H9 (cell line): ENCODE results near the gene GFI1. TPM values are rescaled to one million over a fixed set of nuclear protein-coding genes. Genes with fewer than 3 reads are reported as not detected.

Experiments used
- DNase-seq: peaks from one replicate; pipeline ENCODE4 v3.0.0-alpha.2; 2017
- H2AFZ ChIP-seq: one replicate; pipeline ENCODE4 v1.6.1; 2013; ENCODE audit warnings: mild to moderate bottlenecking, low read length, control low read depth, moderate library complexity
- H2AK5ac ChIP-seq: 2 replicates; pipeline ENCODE4 v1.6.1; 2013; ENCODE audit warnings: low read length, control low read depth, mixed read lengths; ENCODE audit not compliant: insufficient read length
- H2BK120ac ChIP-seq: one replicate; pipeline ENCODE4 v1.6.1; 2013; ENCODE audit warnings: low read depth, mild to moderate bottlenecking, low read length, control low read depth, inconsistent platforms; ENCODE audit not compliant: poor library complexity, severe bottlenecking
- H2BK12ac ChIP-seq: 2 replicates; pipeline ENCODE4 v1.6.1; 2013; ENCODE audit warnings: low read length, control low read depth, mixed read lengths, low read depth; ENCODE audit not compliant: insufficient read length
- H2BK15ac ChIP-seq: 2 replicates; pipeline ENCODE4 v1.6.1; 2013; ENCODE audit warnings: low read depth, low read length, control low read depth
- H2BK20ac ChIP-seq: one replicate; pipeline ENCODE4 v1.6.1; 2013; ENCODE audit warnings: low read depth, mild to moderate bottlenecking, low read length, control low read depth, inconsistent platforms; ENCODE audit not compliant: poor library complexity, severe bottlenecking
- H2BK5ac ChIP-seq: 2 replicates; pipeline ENCODE4 v1.6.1; 2013; ENCODE audit warnings: low read length, control low read depth, mixed read lengths; ENCODE audit not compliant: insufficient read length
- H3K14ac ChIP-seq: 2 replicates; pipeline ENCODE4 v1.6.1; 2013; ENCODE audit warnings: low read length, control low read depth; ENCODE audit not compliant: insufficient read depth
- H3K18ac ChIP-seq: 2 replicates; pipeline ENCODE4 v1.6.1; 2013; ENCODE audit warnings: low read depth, mild to moderate bottlenecking, mixed read lengths, low read length, control low read depth; ENCODE audit not compliant: insufficient read length
- H3K23ac ChIP-seq: 2 replicates; pipeline ENCODE4 v1.6.1; 2013; ENCODE audit warnings: low read length, control low read depth, mixed read lengths, low read depth; ENCODE audit not compliant: insufficient read length
- H3K23me2 ChIP-seq: 2 replicates; pipeline ENCODE4 v1.6.1; 2013; ENCODE audit warnings: low read depth, mild to moderate bottlenecking, mixed read lengths, low read length, control low read depth; ENCODE audit not compliant: insufficient read length, poor library complexity, severe bottlenecking
- H3K27ac ChIP-seq: 2 replicates; pipeline ENCODE4 v1.5.1; 2013; ENCODE audit warnings: low read length, control low read depth, mixed read lengths, low read depth; ENCODE audit not compliant: insufficient read length
- H3K27me3 ChIP-seq: 2 replicates; pipeline ENCODE4 v1.6.1; 2013; ENCODE audit warnings: low read length, control low read depth, inconsistent platforms; ENCODE audit not compliant: insufficient read depth
- H3K4ac ChIP-seq: 2 replicates; pipeline ENCODE4 v1.6.1; 2013; ENCODE audit warnings: low read depth, mild to moderate bottlenecking, control low read depth, inconsistent platforms, low read length, moderate library complexity
- H3K4me1 ChIP-seq: 2 replicates; pipeline ENCODE4 v1.6.1; 2013; ENCODE audit warnings: low read length, control low read depth, inconsistent platforms; ENCODE audit not compliant: insufficient read depth
- H3K4me2 ChIP-seq: 2 replicates; pipeline ENCODE4 v1.6.1; 2013; ENCODE audit warnings: low read length, control low read depth, mixed read lengths; ENCODE audit not compliant: insufficient read length, insufficient read depth
- H3K56ac ChIP-seq: 2 replicates; pipeline ENCODE4 v1.6.1; 2013; ENCODE audit warnings: low read depth, mild to moderate bottlenecking, mixed read lengths, low read length, control low read depth; ENCODE audit not compliant: insufficient read length
- H3K79me1 ChIP-seq: 2 replicates; pipeline ENCODE4 v1.6.1; 2013; ENCODE audit warnings: low read depth, mild to moderate bottlenecking, moderate library complexity, low read length, control low read depth, inconsistent platforms; ENCODE audit not compliant: insufficient read depth, poor library complexity, severe bottlenecking
- H3K79me2 ChIP-seq: 2 replicates; pipeline ENCODE4 v1.6.1; 2013; ENCODE audit warnings: low read length, control low read depth, inconsistent platforms; ENCODE audit not compliant: insufficient read depth
- H3K9ac ChIP-seq: 2 replicates; pipeline ENCODE4 v1.6.1; 2013; ENCODE audit warnings: low read length, control low read depth, mixed read lengths; ENCODE audit not compliant: insufficient read length; ENCODE audit errors: extremely low read depth
- H3K9me3 ChIP-seq: one replicate; pipeline ENCODE4 v1.6.1; 2013; ENCODE audit warnings: low read depth, low read length, inconsistent platforms; ENCODE audit not compliant: control insufficient read depth
- H3T11ph ChIP-seq: one replicate; pipeline ENCODE4 v1.6.1; 2013; ENCODE audit warnings: mild to moderate bottlenecking, low read length, control low read depth, inconsistent platforms
- H4K20me1 ChIP-seq: one replicate; pipeline ENCODE4 v1.6.1; 2013; ENCODE audit not compliant: control insufficient read depth, insufficient read length, insufficient read depth
- H4K5ac ChIP-seq: 2 replicates; pipeline ENCODE4 v1.6.1; 2013; ENCODE audit warnings: low read depth, mild to moderate bottlenecking, mixed read lengths, low read length, control low read depth; ENCODE audit not compliant: insufficient read length
- H4K8ac ChIP-seq: replicated peaks from 2 replicates; pipeline ENCODE4 v1.6.1; 2013; ENCODE audit warnings: low read length, control low read depth, mixed read lengths, low read depth; ENCODE audit not compliant: insufficient read length
- H4K91ac ChIP-seq: 2 replicates; pipeline ENCODE4 v1.6.1; 2013; ENCODE audit warnings: low read depth, mild to moderate bottlenecking, moderate library complexity, mixed read lengths, low read length, control low read depth; ENCODE audit not compliant: insufficient read length
- H3K27ac Mint-ChIP-seq, 3 experiments: 2 replicates in 2 of 3; 3 replicates in 1 of 3; pipeline ENCODE4 v1.8.0; 2020 to 2021; ENCODE audit warnings: mixed read lengths in 3 of 3, mild to moderate bottlenecking in 1 of 3, moderate library complexity in 1 of 3
- H3K27me3 Mint-ChIP-seq: 2 replicates; pipeline ENCODE4 v1.8.0; 2021; ENCODE audit warnings: low read depth, mild to moderate bottlenecking, moderate library complexity, mixed read lengths
- H3K36me3 Mint-ChIP-seq, 3 experiments: 2 replicates in 2 of 3; 3 replicates in 1 of 3; pipeline ENCODE4 v1.8.0; 2020 to 2021; ENCODE audit warnings: low read depth in 3 of 3, mixed read lengths in 3 of 3; ENCODE audit not compliant: insufficient read depth in 1 of 3
- H3K4me1 Mint-ChIP-seq, 2 experiments: 2 replicates each; pipeline ENCODE4 v1.8.0; 2020; ENCODE audit warnings: mixed read lengths in 2 of 2
- H3K4me3 Mint-ChIP-seq, 2 experiments: 2 replicates in 1 of 2; 3 replicates in 1 of 2; pipeline ENCODE4 v1.8.0; 2020 to 2021; ENCODE audit warnings: mild to moderate bottlenecking in 2 of 2, mixed read lengths in 2 of 2, moderate library complexity in 1 of 2
- H3K9me3 Mint-ChIP-seq, 2 experiments: 2 replicates in 1 of 2; 3 replicates in 1 of 2; pipeline ENCODE4 v1.8.0; 2020; ENCODE audit warnings: mild to moderate bottlenecking in 2 of 2, mixed read lengths in 2 of 2, moderate library complexity in 1 of 2
- CTCF ChIP-seq: fragments of 200-600 bp; sonication (generic); conservative IDR thresholded peaks from 3 replicates; pipeline ENCODE4 v1.8.0; 2021; ENCODE audit warnings: antibody characterized with exemption, mild to moderate bottlenecking
- WGBS: extraction: QIAGEN DNeasy Blood & Tissue Kit; methylation state at CpG from one replicate; pipeline ENCODE4 v1.1.7; 2013; ENCODE audit warnings: missing lambda C conversion rate, low lambda C conversion rate, mixed read lengths; ENCODE audit not compliant: insufficient read length; ENCODE audit errors: extremely low coverage; 5-methylcytosine and 5-hydroxymethylcytosine counted together
- total RNA-seq: library from RNA; stranded (reverse); gene quantifications from 2 replicates; pipeline ENCODE4 v1.2.1, GENCODE V29; 2021

GFI1 gene
- total RNA-seq, 1 experiment from 2014 or later, result 0.11 TPM

- no peak overlapping the region for H3K27ac ChIP-seq
- H4K20me1 ChIP-seq, result no peaks in the 10 kb centered on the region
- H2AFZ ChIP-seq, result no peak overlapping the region
- H4K8ac ChIP-seq, result no peak overlapping the region
- no peak overlapping the region for H2BK12ac ChIP-seq
- no peak overlapping the region for H3K18ac ChIP-seq
- H3K27ac Mint-ChIP-seq, result peak overlapping the region in 2 of 3 experiments; percentile 1 to 85; a peak in 3 of 7 replicates
- DNase-seq, result no peak
- no peak overlapping the region for H3K4me2 ChIP-seq
- no peaks in the 10 kb centered on the region for H3K36me3 Mint-ChIP-seq
- H4K5ac ChIP-seq, result no peak overlapping the region
- TF ChIP-seq CTCF, result no peak
- peaks cover 2% of the 10 kb centered on the region; the same call in 1 of the 2 replicates for H3K4me1 ChIP-seq
- H3K27me3 ChIP-seq, result no peaks in the 10 kb centered on the region
- H3K4me3 Mint-ChIP-seq, result no peak overlapping the region; a peak in 1 of 5 replicates
- no peak overlapping the region for H3T11ph ChIP-seq
- no peaks in the 10 kb centered on the region for H3K27me3 Mint-ChIP-seq
- no peak overlapping the region for H2BK5ac ChIP-seq
- no peak overlapping the region for H4K91ac ChIP-seq
- H3K4ac ChIP-seq, result no peak overlapping the region
- H3K79me2 ChIP-seq, result no peaks in the 10 kb centered on the region
- H3K9ac ChIP-seq, result no peak overlapping the region
- H3K79me1 ChIP-seq, result no peaks in the 10 kb centered on the region
- H3K56ac ChIP-seq, result no peak overlapping the region
- peaks cover 19 to 23% of the 10 kb centered on the region in 2 experiments for H3K4me1 Mint-ChIP-seq
- no peak overlapping the region for H2BK20ac ChIP-seq
- H3K23ac ChIP-seq, result no peak overlapping the region
- no peak overlapping the region for H2BK15ac ChIP-seq
- H3K9me3 Mint-ChIP-seq, result no peaks in the 10 kb centered on the region
- WGBS, result no CpG with 5 or more reads among the region's 2 CpGs
- no peak overlapping the region for H2AK5ac ChIP-seq
- no peaks in the 10 kb centered on the region for H3K23me2 ChIP-seq
- H3K9me3 ChIP-seq, result no peaks in the 10 kb centered on the region
- H3K14ac ChIP-seq, result no peak overlapping the region
- no peak overlapping the region for H2BK120ac ChIP-seq
Measured at GRCh38 chr1:92425617-92426016, 61.1 kb downstream of the GFI1 start.

Other genes starting within 250 kb of the GFI1 start
- gene GLMN, start 187.9 kb downstream of the GFI1 start, total RNA-seq, result 23.6 and 24.8 TPM in 2 replicates
- gene RPAP2, start 187.9 kb downstream of the GFI1 start, total RNA-seq, result 27.4 and 27.5 TPM in 2 replicates